HCT116 (cell line): ENCODE results near the gene BEND5. TPM values are rescaled to one million over a fixed set of nuclear protein-coding genes. Genes with fewer than 3 reads are reported as not detected.

Experiments used
- ATAC-seq: fragments of 200-7000 bp; cut with Tn5 transposase; 2 replicates; pipeline ENCODE4 v1.9.1; 2020; ENCODE audit warnings: mild to moderate bottlenecking, moderate library complexity
- BruUV-seq: library from RNA; stranded (reverse); fragments of 400-500 nt; replicated peaks from 2 replicates; lab custom pipeline; 2021; lab: Mats Ljungman, UMichigan
- CTCF ChIA-PET: fragments of 300-600 bp; sonication (Branson Sonifier 250); formaldehyde crosslinking; loops from one replicate; lab custom pipeline; 2021; ENCODE audit warnings: antibody characterized with exemption; lab: Charles Lee
- POLR2A ChIA-PET: fragments of 300-600, 350-600 bp; sonication (Branson Sonifier 250); formaldehyde crosslinking; loops from one replicate; lab custom pipeline; 2021; ENCODE audit warnings: antibody characterized with exemption; lab: Charles Lee
- RAD21 ChIA-PET, 2 experiments: fragments of 300-600 bp; sonication (Branson Sonifier 250); formaldehyde crosslinking; loops; one replicate each; lab custom pipeline; 2023; ENCODE audit warnings: low total read pairs in 2 of 2; ENCODE audit not compliant: uncharacterized antibody in 2 of 2, unreplicated experiment in 2 of 2, low non-redundant PET in 1 of 2; lab: Charles Lee
- DNase-seq: peaks from one replicate; pipeline ENCODE4 v3.0.0-alpha.2; 2010; ENCODE audit warnings: low read depth, low spot score
- H2AFZ ChIP-seq: fragments of 200-600 bp; shearing (Covaris generic), sonication (generic); 2 replicates; pipeline ENCODE4 v1.6.1; 2017; ENCODE audit warnings: low read depth, mixed run types, mixed read lengths, antibody characterized with exemption, low read length; ENCODE audit not compliant: poor library complexity, severe bottlenecking
- H3K27ac ChIP-seq: 2 replicates; pipeline ENCODE4 v1.5.1; 2012; ENCODE audit warnings: low read depth, low read length
- H3K27me3 ChIP-seq: fragments of 200-600 bp; sonication (generic); 2 replicates; pipeline ENCODE4 v1.6.1; 2016; ENCODE audit warnings: mixed run types, low read length, mixed read lengths; ENCODE audit not compliant: insufficient read depth
- H3K36me3 ChIP-seq, 2 experiments: fragments of 200-500 bp in 1 of 2; fragments of 200-600 bp in 1 of 2; sonication (Bioruptor generic) in 1 of 2; sonication (generic) in 1 of 2; 2 replicates each; pipeline versions ENCODE4 v1.5.1 to v1.6.1; 2014 to 2016; ENCODE audit warnings: low read length in 2 of 2, inconsistent platforms in 1 of 2, mixed read lengths in 1 of 2, mixed run types in 1 of 2; ENCODE audit not compliant: insufficient read depth in 2 of 2, control insufficient read depth in 1 of 2
- H3K4me1 ChIP-seq, 2 experiments: fragments of 200-600 bp in 1 of 2; sonication (generic) in 1 of 2; 2 replicates each; pipeline versions ENCODE4 v1.5.1 to v1.6.1; 2012 to 2017; ENCODE audit warnings: low read length in 2 of 2, inconsistent platforms in 1 of 2, mild to moderate bottlenecking in 1 of 2, mixed read lengths in 1 of 2, mixed run types in 1 of 2, moderate library complexity in 1 of 2; ENCODE audit not compliant: insufficient read depth in 2 of 2, control insufficient read depth in 1 of 2
- H3K4me2 ChIP-seq: fragments of 200-600 bp; sonication (generic); 2 replicates; pipeline ENCODE4 v1.6.1; 2017; ENCODE audit warnings: mixed run types, low read length, mixed read lengths
- H3K4me3 ChIP-seq, 2 experiments: fragments of 200-600 bp in 1 of 2; sonication (generic) in 1 of 2; replicated peaks in 1 of 2; 2 replicates each; pipeline ENCODE4 v1.5.1; 2011 to 2016; ENCODE audit warnings: low read length in 2 of 2, control low read depth in 1 of 2, low read depth in 1 of 2, mild to moderate bottlenecking in 1 of 2, mixed read lengths in 1 of 2, mixed run types in 1 of 2
- H3K79me2 ChIP-seq: fragments of 200-600 bp; sonication (generic); 2 replicates; pipeline ENCODE4 v1.6.1; 2017; ENCODE audit warnings: mild to moderate bottlenecking, mixed run types, low read length, moderate library complexity, mixed read lengths; ENCODE audit not compliant: insufficient read depth
- H3K9ac ChIP-seq: fragments of 200-600 bp; sonication (generic); 2 replicates; pipeline ENCODE4 v1.6.1; 2016; ENCODE audit warnings: low read length, mixed read lengths
- H3K9me2 ChIP-seq: fragments of 200-600 bp; sonication (generic), shearing (Covaris generic); 2 replicates; pipeline ENCODE4 v1.6.1; 2017; ENCODE audit warnings: mixed run types, mild to moderate bottlenecking, moderate library complexity; ENCODE audit not compliant: insufficient read depth
- H3K9me3 ChIP-seq, 2 experiments: fragments of 200-500 bp in 1 of 2; fragments of 200-600 bp in 1 of 2; sonication (Bioruptor generic) in 1 of 2; sonication (generic) in 1 of 2; 2 replicates each; pipeline ENCODE4 v1.6.1; 2014 to 2017; ENCODE audit warnings: low read length in 2 of 2, mixed read lengths in 2 of 2, inconsistent platforms in 1 of 2, low read depth in 1 of 2, mild to moderate bottlenecking in 1 of 2, mixed run types in 1 of 2, moderate library complexity in 1 of 2; ENCODE audit not compliant: control insufficient read depth in 1 of 2, insufficient read depth in 1 of 2
- H4K20me1 ChIP-seq: fragments of 200-600 bp; sonication (generic), shearing (Covaris generic); 2 replicates; pipeline ENCODE4 v1.6.1; 2017; ENCODE audit warnings: mixed run types, mild to moderate bottlenecking, moderate library complexity; ENCODE audit not compliant: insufficient read depth
- ATF3 ChIP-seq: IDR thresholded peaks from 2 replicates; pipeline ENCODE4 v1.6.1; 2012
- CBX3 ChIP-seq: IDR thresholded peaks from 2 replicates; pipeline ENCODE4 v1.6.1; 2012; ENCODE audit warnings: low read depth
- CEBPB ChIP-seq: IDR thresholded peaks from 2 replicates; pipeline ENCODE4 v1.6.1; 2012; ENCODE audit warnings: low read depth
- EZH2 ChIP-seq: fragments of 200-600 bp; sonication (generic); IDR thresholded peaks from 2 replicates; pipeline ENCODE4 v1.6.1; 2017; ENCODE audit warnings: antibody characterized with exemption, mixed run types
- EZH2phosphoT487 ChIP-seq: fragments of 200-600 bp; IDR thresholded peaks from 2 replicates; pipeline ENCODE4 v1.6.1; 2018; ENCODE audit warnings: antibody characterized with exemption, borderline replicate concordance
- FOSL1 ChIP-seq: IDR thresholded peaks from 2 replicates; pipeline ENCODE4 v1.6.1; 2012; ENCODE audit warnings: low read depth
- POLR2A ChIP-seq: IDR thresholded peaks from 2 replicates; pipeline ENCODE4 v1.7.0; 2011; ENCODE audit warnings: borderline replicate concordance; ENCODE audit not compliant: insufficient read depth, insufficient read length; ENCODE audit errors: extremely low read depth
- POLR2AphosphoS5 ChIP-seq: IDR thresholded peaks from 2 replicates; pipeline ENCODE4 v1.6.1; 2011; ENCODE audit warnings: mild to moderate bottlenecking, low read depth, low read length, moderate library complexity
- REST ChIP-seq: IDR thresholded peaks from 2 replicates; pipeline ENCODE4 v1.6.1; 2012; ENCODE audit warnings: low read depth
- SIN3A ChIP-seq: IDR thresholded peaks from 2 replicates; pipeline ENCODE4 v1.6.1; 2012; ENCODE audit warnings: low read depth
- SRF ChIP-seq: IDR thresholded peaks from 2 replicates; pipeline ENCODE4 v1.6.1; 2012; ENCODE audit warnings: low read depth
- TCF7L2 ChIP-seq: IDR thresholded peaks from 2 replicates; pipeline ENCODE4 v1.7.0; 2011; ENCODE audit warnings: borderline replicate concordance, inconsistent platforms; ENCODE audit not compliant: insufficient read depth, insufficient read length; ENCODE audit errors: extremely low read depth
- YY1 ChIP-seq: IDR thresholded peaks from 2 replicates; pipeline ENCODE4 v1.6.1; 2011; ENCODE audit warnings: low read length, low read depth, moderate library complexity, mild to moderate bottlenecking; ENCODE audit not compliant: insufficient replicate concordance; ENCODE audit errors: extremely low read depth
- ZBTB33 ChIP-seq: IDR thresholded peaks from 2 replicates; pipeline ENCODE4 v1.6.1; 2011; ENCODE audit warnings: mild to moderate bottlenecking, low read length, moderate library complexity; ENCODE audit not compliant: insufficient replicate concordance; ENCODE audit errors: extremely low read depth
- ZFX ChIP-seq: fragments of 450-650 bp; IDR thresholded peaks from 2 replicates; pipeline ENCODE4 v1.6.1; 2017
- intact Hi-C: fragments of 100-400 bp; cut with micrococcal nuclease; formaldehyde crosslinking; loops from 2 replicates; pipeline ENCODE4 v1.10.0; 2022
- total RNA-seq: library from RNA; stranded (reverse); gene quantifications from one replicate; pipeline ENCODE4 v1.2.1, GENCODE V29; 2021; ENCODE audit not compliant: unreplicated experiment

The BEND5 gene
- total RNA-seq, 1 experiment from 2014 or later = not detected

GRCh38 chr1:48743480-48743879, 33.2 kb downstream of the BEND5 start:
- ATAC-seq = no peak

GRCh38 chr1:48741380-48741779, 35.3 kb downstream of the BEND5 start:
- POLR2A ChIA-PET = no interaction called here
- Histone ChIP-seq H3K4me2 (no peak overlapping the region), H3K9me2 (no peaks in the 10 kb centered on the region), H3K79me2 (no peaks in the 10 kb centered on the region), H4K20me1 (no peaks in the 10 kb centered on the region), H3K9me3 (no peaks in the 10 kb centered on the region), H3K36me3 (no peaks in the 10 kb centered on the region), H3K27me3 (peaks cover 12% of the 10 kb centered on the region), H3K27ac (no peak overlapping the region), H2AFZ (no peak overlapping the region), H3K9ac (no peak overlapping the region), H3K4me3 (no peak overlapping the region), H3K4me1 (no peaks in the 10 kb centered on the region)
- intact Hi-C loops = no loop called here
- CTCF ChIA-PET = no interaction called here
- BruUV-seq = no TSS peak
- ATAC-seq (no peak), DNase-seq (no peak)
- RAD21 ChIA-PET = no interaction called here
- no peak for TF ChIP-seq SIN3A
- TF ChIP-seq ZBTB33 = no peak
- TF ChIP-seq ATF3 = no peak
- TF ChIP-seq FOSL1 = no peak
- no peak for TF ChIP-seq POLR2AphosphoS5
- TF ChIP-seq REST = no peak
- TF ChIP-seq EZH2 = no peak
- TF ChIP-seq SRF = no peak
- TF ChIP-seq CEBPB = no peak
- TF ChIP-seq CBX3 = no peak
- TF ChIP-seq YY1 = no peak
- no peak for TF ChIP-seq POLR2A
- no peak for TF ChIP-seq ZFX
- TF ChIP-seq TCF7L2 = no peak
- no peak for TF ChIP-seq EZH2phosphoT487

More at GRCh38 chr1:48743480-48743879, 33.2 kb downstream of the BEND5 start:
- H3K36me3 ChIP-seq = no peaks in the 10 kb centered on the region
- H3K27me3 ChIP-seq = peaks cover 22% of the 10 kb centered on the region
- H3K4me3 ChIP-seq = no peak overlapping the region
- POLR2A ChIA-PET = no interaction called here
- TF ChIP-seq CEBPB = no peak
- no peaks in the 10 kb centered on the region for H3K79me2 ChIP-seq
- H3K4me2 ChIP-seq = no peak overlapping the region
- no peak overlapping the region for H3K9ac ChIP-seq
- no peak overlapping the region for H3K27ac ChIP-seq
- no peaks in the 10 kb centered on the region for H4K20me1 ChIP-seq
- CTCF ChIA-PET = no interaction called here
- H3K9me3 ChIP-seq = no peaks in the 10 kb centered on the region
- RAD21 ChIA-PET = no interaction called here
- no peak overlapping the region for H2AFZ ChIP-seq
- no peaks in the 10 kb centered on the region for H3K9me2 ChIP-seq
- intact Hi-C loops = no loop called here
- BruUV-seq = no TSS peak
- no peaks in the 10 kb centered on the region for H3K4me1 ChIP-seq
- DNase-seq = no peak
